H1 (cell line): ENCODE results near the gene STAC. TPM values are rescaled to one million over a fixed set of nuclear protein-coding genes. Genes with fewer than 3 reads are reported as not detected.

ENCODE experiments used
- CTCF ChIA-PET: fragments of 300-600 bp; sonication (Branson Sonifier 250); formaldehyde crosslinking; loops from one replicate; lab custom pipeline; 2021; ENCODE audit not compliant: partially characterized antibody; lab: Charles Lee
- POLR2A ChIA-PET: fragments of 300-600 bp; sonication (Branson Sonifier 250); formaldehyde crosslinking; loops from one replicate; lab custom pipeline; 2021; ENCODE audit warnings: inconsistent platforms; ENCODE audit not compliant: partially characterized antibody; lab: Charles Lee
- DNase-seq, 2 experiments: peaks; one replicate each; pipeline versions ENCODE4 v3.0.0 to v3.0.0-alpha.2; 2010 to 2022; ENCODE audit warnings: low spot score in 2 of 2, low read depth in 1 of 2, mixed read lengths in 1 of 2
- FAIRE-seq: peaks from 2 replicates; lab custom pipeline; 2011; peaks lifted over from hg19 to GRCh38; lab: Jason Lieb, UNC
- H2AFZ ChIP-seq: 2 replicates; pipeline ENCODE4 v1.8.1; 2012; ENCODE audit warnings: low read length, inconsistent platforms
- H2AK5ac ChIP-seq: 2 replicates; pipeline ENCODE4 v1.6.1; 2013; ENCODE audit warnings: low read depth, low read length
- H2BK120ac ChIP-seq: replicated peaks from 2 replicates; pipeline ENCODE3; 2013; ENCODE audit warnings: low read depth, low read length, inconsistent platforms
- H2BK12ac ChIP-seq: 2 replicates; pipeline ENCODE4 v1.6.1; 2013; ENCODE audit warnings: low read depth, low read length
- H2BK15ac ChIP-seq: 2 replicates; pipeline ENCODE4 v1.6.1; 2013; ENCODE audit warnings: low read length
- H2BK20ac ChIP-seq: 2 replicates; pipeline ENCODE4 v1.6.1; 2013; ENCODE audit warnings: low read length
- H2BK5ac ChIP-seq: 2 replicates; pipeline ENCODE4 v1.6.1; 2013; ENCODE audit warnings: low read depth, low read length
- H3K14ac ChIP-seq: 2 replicates; pipeline ENCODE4 v1.6.1; 2013; ENCODE audit warnings: inconsistent platforms; ENCODE audit not compliant: insufficient read length
- H3K18ac ChIP-seq: 2 replicates; pipeline ENCODE4 v1.6.1; 2013; ENCODE audit warnings: low read length; ENCODE audit errors: extremely low read depth
- H3K23ac ChIP-seq: 2 replicates; pipeline ENCODE4 v1.6.1; 2013; ENCODE audit warnings: inconsistent platforms; ENCODE audit not compliant: insufficient read length
- H3K23me2 ChIP-seq: 2 replicates; pipeline ENCODE4 v1.6.1; 2013; ENCODE audit warnings: low read depth, low read length
- H3K27ac ChIP-seq: 2 replicates; pipeline ENCODE4 v1.6.1; 2011; ENCODE audit warnings: low read depth, low read length, inconsistent platforms
- H3K27me3 ChIP-seq, 4 experiments: replicated peaks in 1 of 4; 1 replicate in 1 of 4; 2 replicates in 3 of 4; pipeline versions ENCODE4 v1.6.1 to v1.8.1; 2011 to 2013; ENCODE audit warnings: low read length in 3 of 4, mild to moderate bottlenecking in 3 of 4, inconsistent platforms in 2 of 4, mixed read lengths in 2 of 4, moderate library complexity in 1 of 4; ENCODE audit not compliant: control insufficient read depth in 3 of 4, insufficient read depth in 3 of 4; ENCODE audit errors: extremely low read depth in 1 of 4
- H3K36me3 ChIP-seq, 4 experiments: 2 replicates each; pipeline versions ENCODE4 v1.6.1 to v1.8.1; 2011 to 2013; ENCODE audit warnings: mild to moderate bottlenecking in 4 of 4, low read length in 3 of 4, moderate library complexity in 2 of 4, control low read depth in 1 of 4, inconsistent platforms in 1 of 4; ENCODE audit not compliant: insufficient read depth in 4 of 4, control insufficient read depth in 2 of 4
- H3K4ac ChIP-seq: replicated peaks from 2 replicates; pipeline ENCODE3; 2013; ENCODE audit warnings: low read length, low read depth, mixed read lengths, inconsistent platforms; ENCODE audit not compliant: insufficient read length
- H3K4me1 ChIP-seq, 4 experiments: replicated peaks in 1 of 4; 1 replicate in 1 of 4; 2 replicates in 3 of 4; pipeline versions ENCODE4 v1.6.1 to v1.8.1; 2011 to 2013; ENCODE audit warnings: low read length in 3 of 4, inconsistent platforms in 2 of 4, mixed read lengths in 1 of 4; ENCODE audit not compliant: insufficient read depth in 4 of 4, control insufficient read depth in 3 of 4
- H3K4me2 ChIP-seq, 2 experiments: 2 replicates each; pipeline versions ENCODE4 v1.6.1 to v1.8.1; 2011 to 2013; ENCODE audit warnings: low read depth in 2 of 2, low read length in 2 of 2, control low read depth in 1 of 2, inconsistent platforms in 1 of 2, mild to moderate bottlenecking in 1 of 2; ENCODE audit not compliant: insufficient read depth in 1 of 2
- H3K4me3 ChIP-seq, 4 experiments: fragments of 200-600, 300-600 bp in 1 of 4; sonication (generic), shearing (Covaris generic), sonication (Bioruptor Twin) in 1 of 4; 2 replicates each; pipeline versions ENCODE4 v1.5.1 to v1.8.1; 2011 to 2016; ENCODE audit warnings: low read length in 4 of 4, low read depth in 3 of 4, control low read depth in 2 of 4, inconsistent platforms in 2 of 4, mild to moderate bottlenecking in 2 of 4, mixed read lengths in 1 of 4, moderate library complexity in 1 of 4; ENCODE audit not compliant: insufficient read depth in 2 of 4; ENCODE audit errors: extremely low read depth in 1 of 4
- H3K56ac ChIP-seq: replicated peaks from 2 replicates; pipeline ENCODE3; 2013; ENCODE audit warnings: low read depth, mild to moderate bottlenecking, mixed read lengths, low read length, inconsistent platforms; ENCODE audit not compliant: insufficient read length
- H3K79me1 ChIP-seq: 2 replicates; pipeline ENCODE4 v1.6.1; 2013; ENCODE audit warnings: low read depth, low read length, control low read depth
- H3K79me2 ChIP-seq, 2 experiments: 2 replicates each; pipeline versions ENCODE4 v1.6.1 to v1.8.1; 2012 to 2013; ENCODE audit warnings: low read length in 2 of 2, mild to moderate bottlenecking in 2 of 2, inconsistent platforms in 1 of 2; ENCODE audit not compliant: insufficient read depth in 2 of 2, control insufficient read depth in 1 of 2
- H3K9ac ChIP-seq, 4 experiments: replicated peaks in 1 of 4; 1 replicate in 1 of 4; 2 replicates in 3 of 4; pipeline versions ENCODE4 v1.6.1 to v1.8.1; 2011 to 2013; ENCODE audit warnings: low read depth in 3 of 4, low read length in 3 of 4, control low read depth in 2 of 4, mild to moderate bottlenecking in 2 of 4, moderate library complexity in 2 of 4, inconsistent platforms in 1 of 4; ENCODE audit errors: extremely low read depth in 1 of 4
- H3K9me3 ChIP-seq, 2 experiments: 2 replicates each; pipeline versions ENCODE4 v1.6.1 to v1.8.1; 2012 to 2013; ENCODE audit warnings: mild to moderate bottlenecking in 2 of 2, moderate library complexity in 2 of 2, control low read depth in 1 of 2, inconsistent platforms in 1 of 2, low read depth in 1 of 2, low read length in 1 of 2, mixed read lengths in 1 of 2; ENCODE audit not compliant: insufficient read depth in 2 of 2
- H4K20me1 ChIP-seq, 2 experiments: replicated peaks in 1 of 2; 2 replicates each; pipeline versions ENCODE3 to v1.8.1; 2011 to 2013; ENCODE audit warnings: inconsistent platforms in 2 of 2, low read length in 2 of 2, mild to moderate bottlenecking in 1 of 2; ENCODE audit not compliant: insufficient read depth in 2 of 2, control insufficient read depth in 1 of 2
- H4K5ac ChIP-seq: 2 replicates; pipeline ENCODE4 v1.6.1; 2013; ENCODE audit warnings: low read length, low read depth, mixed read lengths, inconsistent platforms; ENCODE audit not compliant: insufficient read length
- H4K8ac ChIP-seq: 2 replicates; pipeline ENCODE4 v1.8.0; 2013; ENCODE audit warnings: mild to moderate bottlenecking, moderate library complexity, low read length, inconsistent platforms; ENCODE audit not compliant: insufficient read depth; ENCODE audit errors: extremely low read depth
- H4K91ac ChIP-seq: replicated peaks from 2 replicates; pipeline ENCODE3; 2013; ENCODE audit warnings: low read length, mixed read lengths, inconsistent platforms; ENCODE audit not compliant: insufficient read length
- ASH2L ChIP-seq: fragments of 200-600, 300-600 bp; sonication (generic); IDR thresholded peaks from one replicate; pipeline ENCODE4 v1.7.1; 2017; ENCODE audit warnings: low read length
- ATF3 ChIP-seq: IDR thresholded peaks from 2 replicates; pipeline ENCODE4 v1.6.1; 2011; ENCODE audit warnings: low read depth, mild to moderate bottlenecking, low read length; ENCODE audit not compliant: insufficient read depth
- CBX5 ChIP-seq: fragments of 300-800, 300-1000 bp; sonication (generic); IDR thresholded peaks from 2 replicates; pipeline ENCODE4 v1.7.1; 2016; ENCODE audit warnings: antibody characterized with exemption, low read length, low read depth
- CEBPB ChIP-seq: IDR thresholded peaks from 2 replicates; pipeline ENCODE4 v1.6.1; 2012; ENCODE audit warnings: low read depth, low read length
- CHD1 ChIP-seq: IDR thresholded peaks from 2 replicates; pipeline ENCODE4 v1.6.1; 2012; ENCODE audit warnings: low read depth, low read length, improper control_type of control experiment
- CTBP2 ChIP-seq: IDR thresholded peaks from 2 replicates; pipeline ENCODE4 v1.7.0; 2011; ENCODE audit warnings: borderline replicate concordance, mild to moderate bottlenecking, moderate library complexity, mixed read lengths, low read length; ENCODE audit not compliant: insufficient read depth, insufficient read length
- FOSL1 ChIP-seq: IDR thresholded peaks from 2 replicates; pipeline ENCODE4 v1.6.1; 2011; ENCODE audit warnings: mild to moderate bottlenecking, low read depth, low read length, moderate library complexity; ENCODE audit not compliant: insufficient read depth
- POU5F1 ChIP-seq: IDR thresholded peaks from 2 replicates; pipeline ENCODE4 v1.6.1; 2011; ENCODE audit warnings: low read depth, mild to moderate bottlenecking, low read length, moderate library complexity
- RXRA ChIP-seq: IDR thresholded peaks from 2 replicates; pipeline ENCODE4 v1.6.1; 2011; ENCODE audit warnings: low read depth, mild to moderate bottlenecking, low read length, moderate library complexity; ENCODE audit not compliant: insufficient read depth
- SIN3A ChIP-seq, 2 experiments: IDR thresholded peaks in 1 of 2; conservative IDR thresholded peaks in 1 of 2; 2 replicates each; pipeline ENCODE4 v1.6.1; 2011 to 2012; ENCODE audit warnings: low read length in 2 of 2, improper control_type of control experiment in 1 of 2, low read depth in 1 of 2, mild to moderate bottlenecking in 1 of 2
- TAF1 ChIP-seq: IDR thresholded peaks from 2 replicates; pipeline ENCODE4 v1.6.1; 2011; ENCODE audit warnings: mild to moderate bottlenecking, low read depth, low read length
- WGBS, 2 experiments: shearing (Covaris generic) in 1 of 2; methylation state at CpG; one replicate each; pipeline versions ENCODE4 v1.1.6 to v1.1.7; 2013 to 2015; ENCODE audit warnings: low lambda C conversion rate in 2 of 2, mixed read lengths in 2 of 2, inconsistent platforms in 1 of 2, low coverage in 1 of 2, missing lambda C conversion rate in 1 of 2; ENCODE audit not compliant: insufficient replicate concordance in 2 of 2, insufficient coverage in 1 of 2, insufficient read length in 1 of 2; ENCODE audit errors: extremely low coverage in 1 of 2, missing lambda C conversion rate in 1 of 2; 5-methylcytosine and 5-hydroxymethylcytosine counted together
- polyA plus RNA-seq, 7 experiments: library from polyadenylated mRNA; depleted of rRNA in 3 of 7; stranded (reverse) in 5 of 7; unstranded in 2 of 7; fragments of >200 nt in 5 of 7; fragments of 200-250 nt in 2 of 7; gene quantifications; 1 replicate in 5 of 7; 2 replicates in 1 of 7; 4 replicates in 1 of 7; pipeline versions ENCODE4 v1.2.1 to v1.2.3, GENCODE V29; 2011 to 2013; ENCODE audit warnings: missing spikeins in 2 of 7, mixed read lengths in 2 of 7
- total RNA-seq: library from RNA; stranded (reverse); fragmentation: NEBNext Ultra II Directional; extraction: Animal tissue kit (Norgen Biotek cat#: 25700); gene quantifications from 2 replicates; pipeline ENCODE4 v1.2.1, GENCODE V29; 2021

Gene STAC
- total and polyA plus RNA-seq, 2 of the 8 experiments (the other 6 are each of a cell fraction or from before 2014, with no cell fraction given) = 8.0 to 18.1 TPM

DNA sequence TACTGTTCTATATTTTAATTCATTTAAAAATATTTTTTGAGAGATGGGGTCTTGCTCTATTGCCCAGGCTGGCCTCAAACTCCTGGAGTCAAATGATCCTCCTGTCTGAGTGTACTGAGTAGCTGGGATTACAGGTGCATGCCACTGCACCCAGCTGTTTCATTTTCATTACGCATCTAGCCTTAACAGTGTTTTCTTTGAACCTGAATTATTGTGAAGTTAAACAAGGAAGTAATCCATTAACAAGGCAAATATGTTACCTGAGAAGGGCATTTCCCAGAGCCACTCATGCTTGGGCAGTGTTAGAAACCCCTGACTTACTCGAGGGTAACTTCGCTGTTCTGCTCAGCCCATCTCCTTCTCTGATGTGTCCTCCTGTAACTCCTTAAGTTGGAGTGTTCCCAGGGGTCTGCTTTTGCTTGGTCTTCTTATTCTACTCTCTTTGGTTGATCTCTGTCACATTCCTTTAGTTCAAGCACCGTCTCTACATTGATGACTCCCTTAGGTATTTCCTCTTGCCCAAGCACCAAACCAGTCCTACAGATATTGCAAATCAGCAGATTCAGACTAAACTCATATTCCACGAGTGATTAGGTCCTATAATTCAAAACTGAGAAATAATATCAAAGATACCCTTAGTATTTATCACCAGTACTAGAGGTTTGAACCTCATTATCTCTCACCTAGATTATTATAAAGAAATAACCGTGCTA lies 107.9 kb downstream of the STAC start:
- no peak overlapping the region for H2BK20ac ChIP-seq
- no peak overlapping the region for H4K91ac ChIP-seq
- CTCF ChIA-PET = no interaction called here
- no peak overlapping the region for H2BK15ac ChIP-seq
- H2BK5ac ChIP-seq = no peak overlapping the region
- H3K36me3 ChIP-seq = peaks cover 0 to 5% (median 0%) of the 10 kb centered on the region in 4 experiments; a peak in 2 of 8 replicates
- no peaks in the 10 kb centered on the region for H3K79me1 ChIP-seq
- FAIRE-seq (no peak), DNase-seq (no peak)
- H3K14ac ChIP-seq = no peak overlapping the region
- peaks cover 0 to 2% (median 0%) of the 10 kb centered on the region in 4 experiments; a peak in 1 of 7 replicates for H3K4me1 ChIP-seq
- no peaks in the 10 kb centered on the region for H3K27me3 ChIP-seq
- H3K9me3 ChIP-seq = no peaks in the 10 kb centered on the region
- no peak overlapping the region for H2AFZ ChIP-seq
- no peaks in the 10 kb centered on the region for H3K23me2 ChIP-seq
- no peaks in the 10 kb centered on the region for H4K20me1 ChIP-seq
- H3K23ac ChIP-seq = no peak overlapping the region
- no peak overlapping the region for H3K18ac ChIP-seq
- POLR2A ChIA-PET = no interaction called here
- H3K4me3 ChIP-seq = no peak overlapping the region
- no peak overlapping the region for H2AK5ac ChIP-seq
- H3K4me2 ChIP-seq = no peak overlapping the region
- no peak overlapping the region for H2BK12ac ChIP-seq
- H2BK120ac ChIP-seq = no peak overlapping the region
- H4K5ac ChIP-seq = no peak overlapping the region
- H3K56ac ChIP-seq = no peak overlapping the region
- H3K27ac ChIP-seq = no peak overlapping the region
- no peak overlapping the region for H3K9ac ChIP-seq
- H3K4ac ChIP-seq = no peak overlapping the region
- H3K79me2 ChIP-seq = no peaks in the 10 kb centered on the region
- H4K8ac ChIP-seq = no peak overlapping the region
- 92% methylated on average over 6 of the region's 6 CpGs; no CpG with 5 or more reads in 1 of the 2 experiments for WGBS, 2 experiments
- no peak for TF ChIP-seq FOSL1
- no peak for TF ChIP-seq CEBPB
- TF ChIP-seq TAF1 = no peak
- no peak for TF ChIP-seq SIN3A (conservative IDR thresholded peaks at IDR 0.05 in 1 of 2, IDR thresholded peaks at IDR 0.05 in 1 of 2; ENCODE audit: low read depth in 1 of 2, low read length in 2 of 2)
- TF ChIP-seq CBX5 = no peak
- TF ChIP-seq POU5F1 = no peak
- no peak for TF ChIP-seq CHD1
- no peak for TF ChIP-seq ATF3
- TF ChIP-seq ASH2L = no peak
- no peak for TF ChIP-seq CTBP2
- TF ChIP-seq RXRA = no peak
